Tibial artery (tissue), 4 donors: ENCODE results near the gene NUDT14.
A peak's percentile ranks its signal among the peaks of the same experiment; 100 is the strongest.

Experiments
- DNase-seq, 2 donors: peaks; one replicate each; pipeline ENCODE4 v3.0.0-alpha.2; 2019
- H3K27ac ChIP-seq, 2 donors: fragments of 200-600 bp; sonication (generic) in 1 of 2; 1 replicate in 1 of 2; 2 replicates in 1 of 2; pipeline ENCODE4 v1.5.1; 2018 to 2019; ENCODE audit warnings: mild to moderate bottlenecking in 1 of 2
- H3K27me3 ChIP-seq, 2 donors: fragments of 200-600 bp; sonication (generic) in 1 of 2; one replicate each; pipeline versions ENCODE4 v1.5.1 to v1.6.0; 2016 to 2019
- H3K36me3 ChIP-seq, 3 donors: fragments of 200-600 bp; sonication (generic) in 2 of 3; one replicate each; pipeline ENCODE4 v1.5.1; 2016 to 2019; ENCODE audit warnings: mild to moderate bottlenecking in 2 of 3
- H3K4me1 ChIP-seq, 4 donors: fragments of 200-600 bp; sonication (generic) in 2 of 4; 1 replicate in 3 of 4; 2 replicates in 1 of 4; pipeline ENCODE4 v1.5.1; 2016 to 2019
- H3K4me3 ChIP-seq, 2 donors: fragments of 200-600 bp; sonication (generic) in 1 of 2; 1 replicate in 1 of 2; 2 replicates in 1 of 2; pipeline ENCODE4 v1.5.1; 2018 to 2019; ENCODE audit warnings: mild to moderate bottlenecking in 2 of 2
- H3K9me3 ChIP-seq, 3 donors: fragments of 200-600 bp; sonication (generic) in 1 of 3; one replicate each; pipeline ENCODE4 v1.5.1; 2016 to 2019
- CTCF ChIP-seq, 2 experiments: fragments of 200-600 bp in 1 of 2; fragments of 450-650 bp in 1 of 2; IDR thresholded peaks; one replicate each; pipeline ENCODE4 v1.5.1; 2017 to 2019; ENCODE audit warnings: antibody characterized with exemption in 2 of 2, mild to moderate bottlenecking in 1 of 2, moderate library complexity in 1 of 2
- intact Hi-C: fragments of 100-400 bp; cut with DNase I; formaldehyde crosslinking; loops from one replicate; pipeline ENCODE4 v1.15.0; 2023; ENCODE audit warnings: low total_unique reads

Gene NUDT14

GRCh38 chr14:105142651-105143450 is 38.3 kb downstream of the NUDT14 start:
- Histone ChIP-seq H3K27me3 (peaks cover 0 to 4% of the 10 kb centered on the region in 2 donors), H3K27ac (no peak overlapping the region), H3K4me3 (no peak overlapping the region), H3K9me3 (peaks cover 5 to 23% (median 21%) of the 10 kb centered on the region in 3 donors), H3K4me1 (no peaks in the 10 kb centered on the region), H3K36me3 (peaks cover 0 to 47% (median 30%) of the 10 kb centered on the region in 3 donors)
- no peak for TF ChIP-seq CTCF (IDR thresholded peaks at IDR 0.05)
- peak; percentile 17 to 60 for DNase-seq
- intact Hi-C loops: no loop called here

- no peak for TF ChIP-seq CTCF (IDR thresholded peaks at IDR 0.05)
- DNase-seq: peak; percentile 16 to 56
- Histone ChIP-seq H3K36me3 (peaks cover 0 to 35% (median 22%) of the 10 kb centered on the region in 3 donors), H3K27ac (no peak overlapping the region), H3K4me3 (no peak overlapping the region), H3K4me1 (no peaks in the 10 kb centered on the region), H3K27me3 (peaks cover 0 to 9% of the 10 kb centered on the region in 2 donors), H3K9me3 (peaks cover 5 to 23% (median 21%) of the 10 kb centered on the region in 3 donors)
- intact Hi-C loops: no loop called here
Measured at GRCh38 chr14:105141486-105142281, 39.4 kb downstream of the NUDT14 start.

- no peak for TF ChIP-seq CTCF (IDR thresholded peaks at IDR 0.05)
- Histone ChIP-seq H3K4me1 (no peaks in the 10 kb centered on the region), H3K27ac (no peak overlapping the region), H3K36me3 (peaks cover 0 to 31% (median 18%) of the 10 kb centered on the region in 3 donors), H3K4me3 (no peak overlapping the region), H3K9me3 (peaks cover 5 to 23% (median 21%) of the 10 kb centered on the region in 3 donors), H3K27me3 (peaks cover 0 to 9% of the 10 kb centered on the region in 2 donors)
- peak; percentile 8 to 24 for DNase-seq
- intact Hi-C loops: no loop called here
Measured at GRCh38 chr14:105141026-105141425, 40.1 kb downstream of the NUDT14 start.

- TF ChIP-seq CTCF (IDR thresholded peaks at IDR 0.05): no peak
- peaks cover 0 to 9% of the 10 kb centered on the region in 2 donors for H3K27me3 ChIP-seq
- DNase-seq: peak; percentile 9 to 43
- H3K9me3 ChIP-seq: peaks cover 5 to 23% (median 21%) of the 10 kb centered on the region in 3 donors
- H3K4me3 ChIP-seq: no peak overlapping the region
- no peaks in the 10 kb centered on the region for H3K4me1 ChIP-seq
- H3K36me3 ChIP-seq: peaks cover 0 to 31% (median 18%) of the 10 kb centered on the region in 3 donors
- no peak overlapping the region for H3K27ac ChIP-seq
- intact Hi-C loops: no loop called here
Measured at GRCh38 chr14:105140581-105140980, 40.5 kb downstream of the NUDT14 start.

GRCh38 chr14:105139831-105140239 is 41.3 kb downstream of the NUDT14 start:
- TF ChIP-seq CTCF (IDR thresholded peaks at IDR 0.05): no peak
- Histone ChIP-seq H3K36me3 (peaks cover 0 to 31% (median 18%) of the 10 kb centered on the region in 3 donors), H3K9me3 (peaks cover 5 to 23% (median 21%) of the 10 kb centered on the region in 3 donors), H3K4me1 (no peaks in the 10 kb centered on the region), H3K27ac (no peak overlapping the region), H3K27me3 (peaks cover 0 to 9% of the 10 kb centered on the region in 2 donors), H3K4me3 (no peak overlapping the region)
- intact Hi-C loops: no loop called here
- DNase-seq: peak; percentile 1 to 41
